Measurements from ENCODE around the gene SNX21. TPM values are rescaled to one million over a fixed set of nuclear protein-coding genes. Genes with fewer than 3 reads are reported as not detected.

SNX21 gene
- total and polyA plus RNA-seq, 7 donors: 8.7 to 63.9 (median 24.9) TPM

DNA sequence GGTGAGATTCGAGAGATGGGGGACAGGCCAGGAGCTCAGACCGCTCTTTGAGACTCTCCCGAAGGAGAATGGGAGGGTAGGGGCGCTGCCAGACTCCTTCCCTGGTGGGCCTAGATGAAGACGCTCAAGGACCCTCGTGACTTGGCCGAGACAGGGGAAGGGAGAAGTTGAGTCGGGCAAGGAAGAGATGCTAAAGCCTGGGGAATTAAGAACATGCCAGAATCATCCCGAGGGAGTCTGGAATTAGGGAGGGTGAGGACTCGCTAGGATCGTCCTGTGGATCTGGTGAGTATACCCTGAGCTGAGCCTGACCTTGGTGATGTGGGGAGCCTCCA, 20.6 kb upstream of the SNX21 start:
- no peak for DNase-seq
- Histone ChIP-seq H3K36me3 (ENCODE audit: insufficient read depth in 1 of 2, low read depth in 1 of 2) (peaks cover 10 to 39% of the 10 kb centered on the region in 2 donors), H3K27me3 (ENCODE audit: insufficient read depth in 3 of 3, low read length in 2 of 3) (no peaks in the 10 kb centered on the region), H3K9me3 (no peaks in the 10 kb centered on the region), H3K27ac (peak overlapping the region; percentile 9), H3K4me3 (peak overlapping the region; percentile 61), H3K4me1 (peaks cover 14% of the 10 kb centered on the region)
- ATAC-seq: peak in 1 of 4 donors; percentile 0
- TF ChIP-seq, protein P1, sequence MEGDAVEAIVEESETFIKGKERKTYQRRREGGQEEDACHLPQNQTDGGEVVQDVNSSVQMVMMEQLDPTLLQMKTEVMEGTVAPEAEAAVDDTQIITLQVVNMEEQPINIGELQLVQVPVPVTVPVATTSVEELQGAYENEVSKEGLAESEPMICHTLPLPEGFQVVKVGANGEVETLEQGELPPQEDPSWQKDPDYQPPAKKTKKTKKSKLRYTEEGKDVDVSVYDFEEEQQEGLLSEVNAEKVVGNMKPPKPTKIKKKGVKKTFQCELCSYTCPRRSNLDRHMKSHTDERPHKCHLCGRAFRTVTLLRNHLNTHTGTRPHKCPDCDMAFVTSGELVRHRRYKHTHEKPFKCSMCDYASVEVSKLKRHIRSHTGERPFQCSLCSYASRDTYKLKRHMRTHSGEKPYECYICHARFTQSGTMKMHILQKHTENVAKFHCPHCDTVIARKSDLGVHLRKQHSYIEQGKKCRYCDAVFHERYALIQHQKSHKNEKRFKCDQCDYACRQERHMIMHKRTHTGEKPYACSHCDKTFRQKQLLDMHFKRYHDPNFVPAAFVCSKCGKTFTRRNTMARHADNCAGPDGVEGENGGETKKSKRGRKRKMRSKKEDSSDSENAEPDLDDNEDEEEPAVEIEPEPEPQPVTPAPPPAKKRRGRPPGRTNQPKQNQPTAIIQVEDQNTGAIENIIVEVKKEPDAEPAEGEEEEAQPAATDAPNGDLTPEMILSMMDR (IDR thresholded peaks at IDR 0.05): no peak
- intact Hi-C loops (cut with DNase I): no loop called here
- WGBS, 3 donors: 5 to 9% (median 8%) methylated on average over 11 of the region's 11 CpGs

DNA sequence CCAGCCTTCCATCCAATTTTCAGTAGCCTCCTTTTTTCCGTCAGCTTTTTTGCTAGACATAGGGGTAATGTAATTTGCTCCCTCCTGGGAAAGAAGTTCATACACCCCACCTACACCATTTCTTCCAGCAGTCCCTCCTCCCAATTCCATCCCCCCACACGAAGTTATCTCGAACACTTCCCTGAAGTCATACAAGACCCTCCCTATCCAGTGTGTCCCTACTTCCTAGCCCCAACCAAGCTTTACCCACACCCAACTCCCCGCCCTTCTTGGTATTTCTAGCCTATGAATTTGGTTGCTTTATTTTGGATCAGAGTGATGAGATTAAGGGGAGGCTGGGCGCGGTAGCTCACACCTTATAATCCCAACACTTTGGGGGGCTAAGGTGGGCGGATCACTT, 20.1 kb upstream of the SNX21 start:
- Histone ChIP-seq H3K27ac (peak overlapping the region; percentile 9), H3K27me3 (ENCODE audit: insufficient read depth in 3 of 3, low read length in 2 of 3) (no peaks in the 10 kb centered on the region), H3K4me1 (peaks cover 14% of the 10 kb centered on the region), H3K36me3 (ENCODE audit: insufficient read depth in 1 of 2, low read depth in 1 of 2) (peaks cover 10 to 38% of the 10 kb centered on the region in 2 donors), H3K4me3 (no peak overlapping the region), H3K9me3 (no peaks in the 10 kb centered on the region)
- no peak for ATAC-seq
- 60 to 64% (median 62%) methylated on average over 7 of the region's 7 CpGs for WGBS, 3 donors
- intact Hi-C loops (cut with DNase I): no loop called here
- no peak for DNase-seq
- TF ChIP-seq, protein P1 (IDR thresholded peaks at IDR 0.05): no peak

DNA sequence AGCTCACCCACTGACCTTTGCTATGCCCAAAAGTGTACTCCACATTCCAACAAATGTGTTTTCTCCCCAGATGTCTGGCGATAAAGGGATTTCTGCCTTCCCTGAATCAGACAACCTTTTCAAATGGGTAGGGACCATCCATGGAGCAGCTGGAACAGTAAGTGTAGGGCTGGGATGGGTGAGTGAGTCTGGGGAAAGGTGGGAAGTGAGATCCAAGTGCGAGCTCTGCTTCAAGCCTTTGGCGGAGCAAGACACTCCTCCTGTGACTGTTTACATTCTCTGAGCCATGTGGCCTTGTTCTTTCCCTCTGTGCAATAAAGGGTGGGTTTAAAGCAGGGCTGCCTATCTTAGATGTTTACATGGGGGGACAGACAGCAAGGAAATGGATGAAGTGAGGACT, 19.3 kb upstream of the SNX21 start:
- DNase-seq (no peak), ATAC-seq (no peak)
- intact Hi-C loops (cut with DNase I): no loop called here
- Histone ChIP-seq H3K4me3 (no peak overlapping the region), H3K9me3 (no peaks in the 10 kb centered on the region), H3K27ac (no peak overlapping the region), H3K27me3 (ENCODE audit: insufficient read depth in 3 of 3, low read length in 2 of 3) (no peaks in the 10 kb centered on the region), H3K36me3 (ENCODE audit: insufficient read depth in 1 of 2, low read depth in 1 of 2) (peaks cover 6 to 38% of the 10 kb centered on the region in 2 donors), H3K4me1 (peaks cover 14% of the 10 kb centered on the region)
- WGBS, 3 donors: 74 to 91% (median 77%) methylated on average over 3 of the region's 3 CpGs
- TF ChIP-seq, protein P1 (IDR thresholded peaks at IDR 0.05): no peak

DNA sequence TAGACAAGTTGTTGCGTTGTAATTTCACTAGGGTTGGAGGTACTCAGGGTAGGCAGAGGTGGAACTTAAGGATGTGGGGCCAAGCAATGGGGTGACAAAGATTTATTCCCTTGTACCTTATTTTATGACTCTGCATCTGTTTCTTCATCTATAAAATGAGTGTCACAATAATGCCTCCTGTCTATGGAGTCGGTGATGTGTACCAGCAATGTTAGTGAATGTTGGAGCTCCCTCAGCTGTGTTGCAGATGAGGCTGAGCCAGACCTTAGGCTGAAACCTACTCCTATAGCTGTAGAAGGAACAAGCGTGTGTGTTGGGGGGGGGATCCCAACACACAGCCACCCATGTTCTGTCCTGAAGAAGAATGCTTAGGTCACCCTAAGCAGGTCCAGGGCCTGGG, 16.6 kb upstream of the SNX21 start:
- H3K27me3 ChIP-seq (ENCODE audit: insufficient read depth in 3 of 3, low read length in 2 of 3): no peaks in the 10 kb centered on the region
- peaks cover 0 to 36% of the 10 kb centered on the region in 2 donors for H3K36me3 ChIP-seq (ENCODE audit: insufficient read depth in 1 of 2, low read depth in 1 of 2)
- no peak overlapping the region for H3K4me3 ChIP-seq
- peaks cover 11% of the 10 kb centered on the region for H3K4me1 ChIP-seq
- peak overlapping the region; percentile 55 for H3K27ac ChIP-seq
- WGBS, 3 donors: 59 to 91% (median 68%) methylated on average over 3 of the region's 3 CpGs
- DNase-seq (no peak), ATAC-seq (no peak)
- H3K9me3 ChIP-seq: no peaks in the 10 kb centered on the region
- intact Hi-C loops (cut with DNase I): no loop called here
- TF ChIP-seq, protein P1 (IDR thresholded peaks at IDR 0.05): no peak
